ENCODE data around the gene GSE1. TPM values are rescaled to one million over a fixed set of nuclear protein-coding genes. Genes with fewer than 3 reads are reported as not detected.

Gene GSE1
- polyA plus RNA-seq, 1 donor (not counting 4 experiments of a cell fraction or from before 2014, with no cell fraction given): 5.0 TPM

GRCh38 chr16:85640585-85640984 lies 27.5 kb downstream of the GSE1 start:
- H3K36me3 ChIP-seq (ENCODE audit: control insufficient read depth in 2 of 2, extremely low read depth in 1 of 2, insufficient read depth in 2 of 2, low read length in 2 of 2): no peaks in the 10 kb centered on the region
- no peak for DNase-seq (ENCODE audit: low read depth, low spot score)
- H4K20me1 ChIP-seq (ENCODE audit: control insufficient read depth, extremely low read depth, insufficient read depth, low read length): peaks cover 6% of the 10 kb centered on the region
- peaks cover 21% of the 10 kb centered on the region for H3K27me3 ChIP-seq (ENCODE audit: control insufficient read depth, extremely low read depth, insufficient read depth, low read length)
- dilution Hi-C loops (cut with MboI; ENCODE audit: extremely low pct_ligation_motif_present, low sequenced_read_pairs): no loop called here
- H3K4me3 ChIP-seq (ENCODE audit: control insufficient read depth in 2 of 3, extremely low read depth in 1 of 3, insufficient read depth in 2 of 3, low read depth in 1 of 3, low read length in 3 of 3): no peak overlapping the region
- H3K9ac ChIP-seq (ENCODE audit: control insufficient read depth, extremely low read depth, insufficient read depth, low read length): no peak overlapping the region
- no peak for FAIRE-seq
- H3K9me3 ChIP-seq (ENCODE audit: control insufficient read depth, low read depth, low read length): no peaks in the 10 kb centered on the region
- H3K4me2 ChIP-seq (ENCODE audit: control insufficient read depth, extremely low read depth, insufficient read depth, low read depth, low read length): no peak overlapping the region
- H3K27ac ChIP-seq (ENCODE audit: control insufficient read depth, insufficient read depth, low read length): no peak overlapping the region
- no peak overlapping the region for H2AFZ ChIP-seq (ENCODE audit: control insufficient read depth, low read length)
- H3K4me1 ChIP-seq (ENCODE audit: control insufficient read depth, extremely low read depth, insufficient read depth, low read length): peaks cover 27% of the 10 kb centered on the region
- H3K79me2 ChIP-seq (ENCODE audit: control insufficient read depth, insufficient read depth, low read length): no peaks in the 10 kb centered on the region
- H3K9me1 ChIP-seq (ENCODE audit: control insufficient read depth, extremely low read depth, insufficient read depth, low read length): no peaks in the 10 kb centered on the region
- TF ChIP-seq EZH2 (IDR thresholded peaks at IDR 0.05; ENCODE audit: low read length) (no peak), CTCF (optimal IDR thresholded peaks at IDR 0.05 in 1 of 3, IDR thresholded peaks at IDR 0.05 in 1 of 3, conservative IDR thresholded peaks at IDR 0.05 in 1 of 3; ENCODE audit: extremely low read depth in 1 of 3, insufficient read depth in 2 of 3, low read length in 3 of 3) (no peak)

DNA sequence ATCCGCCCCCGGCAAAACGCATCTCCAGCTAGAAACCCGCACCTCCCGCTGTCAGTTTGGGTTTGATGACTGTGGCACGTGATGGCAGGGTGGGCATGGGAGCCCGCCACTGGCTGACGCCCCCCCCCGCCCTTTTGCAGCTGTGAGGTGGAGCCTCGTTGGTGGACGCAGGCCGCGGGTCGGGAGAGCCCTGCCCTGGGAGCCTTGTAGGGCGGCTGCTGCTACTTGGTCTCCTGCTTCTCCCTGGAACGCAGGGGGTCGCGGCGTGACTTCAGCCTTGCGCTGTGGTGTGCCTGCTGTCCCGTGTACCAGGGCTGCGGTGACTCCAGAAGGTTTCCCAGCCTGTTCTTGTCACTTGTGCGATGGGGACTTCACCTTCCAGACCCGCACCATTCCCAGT lies 28.2 kb downstream of the GSE1 start:
- H3K4me1 ChIP-seq (ENCODE audit: control insufficient read depth, extremely low read depth, insufficient read depth, low read length): peaks cover 22% of the 10 kb centered on the region
- DNase-seq (ENCODE audit: low read depth, low spot score) (no peak), FAIRE-seq (no peak)
- H3K79me2 ChIP-seq (ENCODE audit: control insufficient read depth, insufficient read depth, low read length): no peaks in the 10 kb centered on the region
- H3K36me3 ChIP-seq (ENCODE audit: control insufficient read depth in 2 of 2, extremely low read depth in 1 of 2, insufficient read depth in 2 of 2, low read length in 2 of 2): peaks cover 0 to 2% of the 10 kb centered on the region in 2 experiments
- peaks cover 21% of the 10 kb centered on the region for H3K27me3 ChIP-seq (ENCODE audit: control insufficient read depth, extremely low read depth, insufficient read depth, low read length)
- H3K4me2 ChIP-seq (ENCODE audit: control insufficient read depth, extremely low read depth, insufficient read depth, low read depth, low read length): no peak overlapping the region
- H3K9me1 ChIP-seq (ENCODE audit: control insufficient read depth, extremely low read depth, insufficient read depth, low read length): no peaks in the 10 kb centered on the region
- H3K9ac ChIP-seq (ENCODE audit: control insufficient read depth, extremely low read depth, insufficient read depth, low read length): no peak overlapping the region
- H3K27ac ChIP-seq (ENCODE audit: control insufficient read depth, insufficient read depth, low read length): no peak overlapping the region
- no peak for TF ChIP-seq EZH2 (IDR thresholded peaks at IDR 0.05; ENCODE audit: low read length)
- no peak for TF ChIP-seq CTCF (optimal IDR thresholded peaks at IDR 0.05 in 1 of 3, IDR thresholded peaks at IDR 0.05 in 1 of 3, conservative IDR thresholded peaks at IDR 0.05 in 1 of 3; ENCODE audit: extremely low read depth in 1 of 3, insufficient read depth in 2 of 3, low read length in 3 of 3)
- H2AFZ ChIP-seq (ENCODE audit: control insufficient read depth, low read length): no peak overlapping the region
- dilution Hi-C loops (cut with MboI; ENCODE audit: extremely low pct_ligation_motif_present, low sequenced_read_pairs): no loop called here
- peaks cover 8% of the 10 kb centered on the region for H4K20me1 ChIP-seq (ENCODE audit: control insufficient read depth, extremely low read depth, insufficient read depth, low read length)
- no peak overlapping the region for H3K4me3 ChIP-seq (ENCODE audit: control insufficient read depth in 2 of 3, extremely low read depth in 1 of 3, insufficient read depth in 2 of 3, low read depth in 1 of 3, low read length in 3 of 3)
- no peaks in the 10 kb centered on the region for H3K9me3 ChIP-seq (ENCODE audit: control insufficient read depth, low read depth, low read length)

Data from keratinocyte (primary cell).